SK-N-SH treated with all-trans-retinoic acid at 6 μM for 48 hours (cell line): ENCODE data around the gene PLCB1.

Experiments
- ATAC-seq: fragments of 200-7000 bp; cut with Tn5 transposase; 3 replicates; pipeline ENCODE4 v1.9.1; 2020; ENCODE audit warnings: mild to moderate bottlenecking, moderate library complexity
- ARNTL ChIP-seq: fragments of 450-650 bp; formaldehyde crosslinking; IDR thresholded peaks from 2 replicates; pipeline ENCODE4 v1.5.0; 2020; ENCODE audit warnings: low read depth, mild to moderate bottlenecking, moderate library complexity, borderline replicate concordance
- CSDC2 ChIP-seq: fragments of 250-450 bp; sonication (Bioruptor Pico); IDR thresholded peaks from 2 replicates; pipeline ENCODE4 v1.5.0; 2020; ENCODE audit warnings: mild to moderate bottlenecking, moderate library complexity
- ESRRG ChIP-seq: fragments of 250-450 bp; sonication (Bioruptor Pico); IDR thresholded peaks from 2 replicates; pipeline ENCODE4 v1.6.1; 2021; ENCODE audit warnings: mild to moderate bottlenecking
- GLIS3 ChIP-seq: fragments of 250-450 bp; sonication (Bioruptor Pico); IDR thresholded peaks from 2 replicates; pipeline ENCODE4 v1.5.0; 2020; ENCODE audit warnings: mild to moderate bottlenecking, moderate library complexity
- ISL1 ChIP-seq: fragments of 250-450 bp; sonication (Bioruptor Pico); IDR thresholded peaks from 2 replicates; pipeline ENCODE4 v2.1.2; 2022; ENCODE audit warnings: mild to moderate bottlenecking, moderate library complexity
- OSR1 ChIP-seq: fragments of 250-450 bp; sonication (Bioruptor Pico); IDR thresholded peaks from 2 replicates; pipeline ENCODE4 v1.8.0; 2022; ENCODE audit warnings: moderate library complexity, mild to moderate bottlenecking, inconsistent platforms
- PPARA ChIP-seq: fragments of 250-450 bp; sonication (Bioruptor Pico); IDR thresholded peaks from 2 replicates; pipeline ENCODE4 v1.5.0; 2020; ENCODE audit warnings: mild to moderate bottlenecking, borderline replicate concordance
- RARB ChIP-seq: fragments of 250-450 bp; sonication (Bioruptor Pico); IDR thresholded peaks from 2 replicates; pipeline ENCODE4 v1.8.0; 2021; ENCODE audit warnings: mild to moderate bottlenecking, moderate library complexity
- SNAI2 ChIP-seq: fragments of 250-450 bp; sonication (Bioruptor Pico); IDR thresholded peaks from 2 replicates; pipeline ENCODE4 v1.5.0; 2020; ENCODE audit warnings: mild to moderate bottlenecking, moderate library complexity
- ZC3H10 ChIP-seq: fragments of 250-450 bp; sonication (Bioruptor Pico); IDR thresholded peaks from 2 replicates; pipeline ENCODE4 v1.5.1; 2021; ENCODE audit warnings: mild to moderate bottlenecking, moderate library complexity
- ZFP3 ChIP-seq: fragments of 250-450 bp; sonication (Bioruptor Pico); IDR thresholded peaks from 2 replicates; pipeline ENCODE4 v1.5.0; 2020; ENCODE audit warnings: mild to moderate bottlenecking, moderate library complexity
- ZFP30 ChIP-seq: fragments of 450-650 bp; formaldehyde crosslinking; IDR thresholded peaks from 2 replicates; pipeline ENCODE4 v1.5.0; 2022; ENCODE audit warnings: mild to moderate bottlenecking, moderate library complexity
- ZNF565 ChIP-seq: fragments of 450-650 bp; formaldehyde crosslinking; conservative IDR thresholded peaks from 2 replicates; pipeline ENCODE4 v1.5.0; 2020; ENCODE audit warnings: low read depth, mild to moderate bottlenecking, moderate library complexity
- ZNF70 ChIP-seq: fragments of 450-650 bp; formaldehyde crosslinking; IDR thresholded peaks from 2 replicates; pipeline ENCODE4 v1.5.0; 2020; ENCODE audit warnings: mild to moderate bottlenecking, moderate library complexity
- ZNF8 ChIP-seq: fragments of 450-650 bp; formaldehyde crosslinking; IDR thresholded peaks from 2 replicates; pipeline ENCODE4 v1.5.0; 2020; ENCODE audit warnings: mild to moderate bottlenecking, moderate library complexity
- TF ChIP-seq, protein P1 (sequence below): fragments of 250-450 bp; sonication (Bioruptor Pico); IDR thresholded peaks from 2 replicates; pipeline ENCODE4 v1.5.1; 2020; ENCODE audit warnings: low read depth, mild to moderate bottlenecking, moderate library complexity
- TF ChIP-seq, protein P2 (sequence below): fragments of 250-450 bp; sonication (Bioruptor Pico); IDR thresholded peaks from 2 replicates; pipeline ENCODE4 v1.5.0; 2020; ENCODE audit warnings: mild to moderate bottlenecking, moderate library complexity
- TF ChIP-seq, protein P3 (sequence below): fragments of 250-450 bp; sonication (Bioruptor Pico); IDR thresholded peaks from 2 replicates; pipeline ENCODE4 v1.8.0; 2021; ENCODE audit warnings: low read depth, mild to moderate bottlenecking, moderate library complexity, borderline replicate concordance

PLCB1 gene

DNA sequence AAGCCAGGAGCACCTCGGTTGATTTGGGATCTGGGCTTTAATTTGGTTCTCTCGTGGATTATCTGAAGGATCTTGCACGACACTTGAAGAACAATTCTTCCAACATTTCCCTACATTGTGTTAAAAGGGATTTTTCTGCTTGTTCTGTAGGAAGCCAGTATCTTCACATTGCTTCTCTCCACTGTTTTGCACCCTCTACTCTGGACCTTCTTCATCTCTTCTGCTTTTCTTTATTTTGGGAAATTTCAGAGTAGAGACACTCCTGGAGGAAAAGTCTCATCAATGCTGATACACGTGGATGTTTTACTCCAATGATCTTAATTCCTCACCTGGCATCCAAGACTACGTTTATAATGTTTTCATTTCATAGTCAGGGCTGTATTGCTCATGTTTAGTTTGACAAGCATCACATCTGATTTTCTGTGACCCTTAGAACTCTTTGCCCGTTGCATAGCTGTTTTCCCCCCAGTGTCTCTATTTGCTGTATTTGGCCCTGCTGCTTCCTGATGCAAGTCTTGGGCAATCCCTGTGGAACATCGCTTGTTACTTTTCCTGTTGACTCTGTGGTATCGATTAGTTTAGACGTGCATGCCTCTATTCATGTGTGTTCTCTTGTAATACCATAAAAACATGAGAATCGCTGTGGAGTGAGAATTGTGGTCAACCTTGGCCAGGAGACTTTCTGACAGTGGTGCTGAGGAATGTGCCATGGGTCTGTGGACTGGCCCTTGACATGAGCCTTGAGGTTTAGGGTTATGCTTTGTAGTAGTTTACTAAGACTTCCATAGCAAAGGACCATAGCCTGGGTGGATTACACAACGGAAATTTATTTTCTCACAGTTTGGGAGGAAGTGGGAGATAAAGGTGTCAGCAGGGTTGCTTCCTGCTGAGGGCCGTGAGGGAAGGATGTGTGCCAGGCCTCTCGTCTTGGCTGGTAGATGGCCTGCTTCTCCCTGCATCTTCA, 12.5 kb downstream of the PLCB1 start:
- TF ChIP-seq SNAI2 (CRISPR knock-in tag): no peak
- TF ChIP-seq ZNF8 (CRISPR knock-in tag): no peak
- no peak for ATAC-seq

GRCh38 chr20:8145246-8146168, 13.4 kb downstream of the PLCB1 start:
- no peak for ATAC-seq
- TF ChIP-seq ZNF8 (CRISPR knock-in tag): no peak
- no peak for TF ChIP-seq CSDC2 (CRISPR knock-in tag)
- TF ChIP-seq ZC3H10 (CRISPR knock-in tag): no peak
- no peak for TF ChIP-seq PPARA (CRISPR knock-in tag)
- TF ChIP-seq ZNF70 (CRISPR knock-in tag): no peak
- TF ChIP-seq ZNF565 (CRISPR knock-in tag): no peak
- TF ChIP-seq ARNTL: no peak

DNA sequence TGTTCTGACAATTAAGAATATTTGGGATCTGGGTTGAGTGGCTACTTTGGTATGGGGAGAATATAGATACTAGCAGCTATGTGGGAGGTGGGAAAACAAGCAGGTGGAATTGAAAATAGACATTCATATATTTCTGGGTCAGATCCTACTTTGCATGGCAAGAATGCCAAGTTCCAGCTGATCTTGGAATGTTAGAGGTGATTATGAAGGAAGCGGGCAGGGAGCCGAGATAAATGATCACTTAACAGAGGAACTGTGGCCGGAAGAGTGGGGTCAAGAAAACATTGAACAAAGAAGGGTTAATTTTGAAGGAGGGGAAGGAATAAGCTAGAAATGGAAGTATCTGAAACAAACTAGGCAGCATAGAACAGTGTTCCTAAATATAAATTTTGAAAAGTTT, 15.4 kb downstream of the PLCB1 start:
- no peak for ATAC-seq
- TF ChIP-seq SNAI2 (CRISPR knock-in tag): no peak
- no peak for TF ChIP-seq ZNF70 (CRISPR knock-in tag)
- TF ChIP-seq, protein P1, sequence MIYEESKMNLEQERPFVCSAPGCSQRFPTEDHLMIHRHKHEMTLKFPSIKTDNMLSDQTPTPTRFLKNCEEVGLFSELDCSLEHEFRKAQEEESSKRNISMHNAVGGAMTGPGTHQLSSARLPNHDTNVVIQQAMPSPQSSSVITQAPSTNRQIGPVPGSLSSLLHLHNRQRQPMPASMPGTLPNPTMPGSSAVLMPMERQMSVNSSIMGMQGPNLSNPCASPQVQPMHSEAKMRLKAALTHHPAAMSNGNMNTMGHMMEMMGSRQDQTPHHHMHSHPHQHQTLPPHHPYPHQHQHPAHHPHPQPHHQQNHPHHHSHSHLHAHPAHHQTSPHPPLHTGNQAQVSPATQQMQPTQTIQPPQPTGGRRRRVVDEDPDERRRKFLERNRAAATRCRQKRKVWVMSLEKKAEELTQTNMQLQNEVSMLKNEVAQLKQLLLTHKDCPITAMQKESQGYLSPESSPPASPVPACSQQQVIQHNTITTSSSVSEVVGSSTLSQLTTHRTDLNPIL: no peak
- TF ChIP-seq PPARA (CRISPR knock-in tag): no peak
- no peak for TF ChIP-seq RARB (CRISPR knock-in tag)

DNA sequence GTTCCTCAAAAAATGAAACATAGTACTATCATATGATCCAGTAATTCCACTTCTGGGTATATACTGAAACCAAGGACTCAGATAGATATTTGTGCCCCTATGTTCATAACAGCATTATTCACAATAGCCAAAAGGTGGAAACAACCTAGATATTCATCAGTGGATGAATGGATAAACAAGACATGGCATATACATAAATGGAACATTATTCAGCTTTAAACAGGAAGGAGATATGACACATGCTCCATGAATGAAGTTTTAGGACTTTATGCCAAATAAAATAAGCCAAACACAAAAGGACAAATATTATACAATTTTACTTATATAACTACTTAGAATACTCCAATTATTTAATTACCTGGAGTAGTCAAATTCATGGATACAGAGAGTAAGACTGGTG, 16.4 kb downstream of the PLCB1 start:
- TF ChIP-seq, protein P2, sequence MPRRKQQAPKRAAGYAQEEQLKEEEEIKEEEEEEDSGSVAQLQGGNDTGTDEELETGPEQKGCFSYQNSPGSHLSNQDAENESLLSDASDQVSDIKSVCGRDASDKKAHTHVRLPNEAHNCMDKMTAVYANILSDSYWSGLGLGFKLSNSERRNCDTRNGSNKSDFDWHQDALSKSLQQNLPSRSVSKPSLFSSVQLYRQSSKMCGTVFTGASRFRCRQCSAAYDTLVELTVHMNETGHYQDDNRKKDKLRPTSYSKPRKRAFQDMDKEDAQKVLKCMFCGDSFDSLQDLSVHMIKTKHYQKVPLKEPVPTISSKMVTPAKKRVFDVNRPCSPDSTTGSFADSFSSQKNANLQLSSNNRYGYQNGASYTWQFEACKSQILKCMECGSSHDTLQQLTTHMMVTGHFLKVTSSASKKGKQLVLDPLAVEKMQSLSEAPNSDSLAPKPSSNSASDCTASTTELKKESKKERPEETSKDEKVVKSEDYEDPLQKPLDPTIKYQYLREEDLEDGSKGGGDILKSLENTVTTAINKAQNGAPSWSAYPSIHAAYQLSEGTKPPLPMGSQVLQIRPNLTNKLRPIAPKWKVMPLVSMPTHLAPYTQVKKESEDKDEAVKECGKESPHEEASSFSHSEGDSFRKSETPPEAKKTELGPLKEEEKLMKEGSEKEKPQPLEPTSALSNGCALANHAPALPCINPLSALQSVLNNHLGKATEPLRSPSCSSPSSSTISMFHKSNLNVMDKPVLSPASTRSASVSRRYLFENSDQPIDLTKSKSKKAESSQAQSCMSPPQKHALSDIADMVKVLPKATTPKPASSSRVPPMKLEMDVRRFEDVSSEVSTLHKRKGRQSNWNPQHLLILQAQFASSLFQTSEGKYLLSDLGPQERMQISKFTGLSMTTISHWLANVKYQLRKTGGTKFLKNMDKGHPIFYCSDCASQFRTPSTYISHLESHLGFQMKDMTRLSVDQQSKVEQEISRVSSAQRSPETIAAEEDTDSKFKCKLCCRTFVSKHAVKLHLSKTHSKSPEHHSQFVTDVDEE (CRISPR knock-in tag): no peak
- TF ChIP-seq ZFP3: no peak
- TF ChIP-seq GLIS3 (CRISPR knock-in tag): no peak
- no peak for TF ChIP-seq SNAI2 (CRISPR knock-in tag)
- TF ChIP-seq ZNF565 (CRISPR knock-in tag): no peak
- no peak for TF ChIP-seq ZFP30 (CRISPR knock-in tag)
- TF ChIP-seq OSR1: no peak
- no peak for TF ChIP-seq CSDC2 (CRISPR knock-in tag)
- TF ChIP-seq RARB (CRISPR knock-in tag): no peak
- TF ChIP-seq ZC3H10 (CRISPR knock-in tag): no peak
- no peak; the same call in 1 of the 2 replicates for TF ChIP-seq ZNF8 (CRISPR knock-in tag)
- no peak for TF ChIP-seq ARNTL
- TF ChIP-seq ESRRG (CRISPR knock-in tag): no peak
- TF ChIP-seq, protein P3, sequence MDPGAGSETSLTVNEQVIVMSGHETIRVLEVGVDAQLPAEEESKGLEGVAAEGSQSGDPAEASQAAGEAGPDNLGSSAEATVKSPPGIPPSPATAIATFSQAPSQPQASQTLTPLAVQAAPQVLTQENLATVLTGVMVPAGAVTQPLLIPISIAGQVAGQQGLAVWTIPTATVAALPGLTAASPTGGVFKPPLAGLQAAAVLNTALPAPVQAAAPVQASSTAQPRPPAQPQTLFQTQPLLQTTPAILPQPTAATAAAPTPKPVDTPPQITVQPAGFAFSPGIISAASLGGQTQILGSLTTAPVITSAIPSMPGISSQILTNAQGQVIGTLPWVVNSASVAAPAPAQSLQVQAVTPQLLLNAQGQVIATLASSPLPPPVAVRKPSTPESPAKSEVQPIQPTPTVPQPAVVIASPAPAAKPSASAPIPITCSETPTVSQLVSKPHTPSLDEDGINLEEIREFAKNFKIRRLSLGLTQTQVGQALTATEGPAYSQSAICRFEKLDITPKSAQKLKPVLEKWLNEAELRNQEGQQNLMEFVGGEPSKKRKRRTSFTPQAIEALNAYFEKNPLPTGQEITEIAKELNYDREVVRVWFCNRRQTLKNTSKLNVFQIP (CRISPR knock-in tag): no peak
- TF ChIP-seq ISL1 (CRISPR knock-in tag): no peak; the same call in 1 of the 2 replicates
- ATAC-seq: peak; percentile 6; the same call in 1 of the 3 replicates

DNA sequence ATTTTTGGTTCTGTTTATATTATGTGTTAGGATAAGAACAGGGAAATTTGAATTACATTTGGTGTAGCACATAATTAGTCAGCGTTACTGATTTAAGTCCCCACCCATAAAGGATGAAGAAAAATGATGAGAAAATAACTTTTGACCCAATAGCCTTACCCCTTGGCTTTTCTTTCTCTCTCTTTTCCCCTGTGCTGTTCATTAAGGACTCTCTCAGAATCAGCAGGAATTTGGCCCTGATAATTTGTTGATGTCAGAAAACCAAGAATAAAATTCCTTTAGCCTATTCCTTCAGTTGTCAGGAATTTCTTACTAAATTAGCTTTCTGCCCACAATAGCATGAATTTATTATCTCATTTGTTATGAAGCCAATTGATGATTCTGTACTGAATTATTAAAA, 18.5 kb downstream of the PLCB1 start:
- TF ChIP-seq RARB (CRISPR knock-in tag): no peak
- peak; percentile 44 for TF ChIP-seq ISL1 (CRISPR knock-in tag)
- ATAC-seq: no peak
